ENCODE data around the gene CCN5. TPM values are rescaled to one million over a fixed set of nuclear protein-coding genes. Genes with fewer than 3 reads are reported as not detected.

Gene CCN5
- total and polyA plus RNA-seq, 2 of the 8 experiments (the other 6 are each of a cell fraction or from before 2014, with no cell fraction given): not detected

DNA sequence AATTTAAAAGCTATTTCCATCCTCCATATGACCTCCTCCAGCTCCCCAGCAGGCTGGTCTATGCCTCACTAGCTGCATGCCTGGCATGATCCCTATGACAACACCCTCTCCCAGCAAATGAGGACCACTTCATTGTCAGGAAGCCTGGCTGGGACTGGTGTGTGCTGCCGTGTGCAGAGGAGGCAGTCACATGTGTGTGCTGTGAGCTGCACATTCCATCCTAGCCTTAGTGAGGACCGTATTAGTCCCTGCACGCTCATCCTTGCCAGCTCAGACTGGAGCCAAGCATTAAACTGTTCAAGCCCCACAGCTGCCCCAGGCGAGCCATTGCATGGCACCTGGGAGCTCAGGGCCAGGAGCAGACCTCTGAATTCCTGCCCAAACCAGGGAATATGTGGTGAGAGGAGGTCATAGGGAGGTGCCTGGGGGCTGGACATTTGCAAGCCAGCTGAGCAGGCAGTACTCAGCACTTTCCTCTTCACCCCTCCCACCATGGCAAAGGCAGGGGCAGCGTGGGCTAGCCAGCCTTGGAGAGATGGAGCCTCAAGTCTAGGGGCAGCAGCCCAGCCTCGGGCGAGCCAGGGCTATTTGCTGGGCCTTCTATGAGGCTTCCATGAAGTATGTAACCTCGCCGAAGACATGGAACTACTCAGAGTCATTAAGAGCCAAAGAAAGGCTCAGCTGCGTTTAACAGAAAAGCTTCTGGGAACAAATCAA is 8.7 kb upstream of the CCN5 start (continued):
- TF ChIP-seq SIRT6 (IDR thresholded peaks at IDR 0.05; ENCODE audit: low read length) (no peak), SAP30 (IDR thresholded peaks at IDR 0.05; ENCODE audit: insufficient read depth, insufficient replicate concordance, low read length) (no peak), BCL11A (IDR thresholded peaks at IDR 0.05; ENCODE audit: low read depth in 2 of 2, low read length in 2 of 2) (no peak)

All from H1 (cell line).